ENCODE measurements around the gene XKR7. TPM values are rescaled to one million over a fixed set of nuclear protein-coding genes. Genes with fewer than 3 reads are reported as not detected.

XKR7 gene
- total and polyA plus RNA-seq, 2 donors (not counting 1 experiment from before 2014, with no cell fraction given): 0.05 to 0.12 TPM

DNA sequence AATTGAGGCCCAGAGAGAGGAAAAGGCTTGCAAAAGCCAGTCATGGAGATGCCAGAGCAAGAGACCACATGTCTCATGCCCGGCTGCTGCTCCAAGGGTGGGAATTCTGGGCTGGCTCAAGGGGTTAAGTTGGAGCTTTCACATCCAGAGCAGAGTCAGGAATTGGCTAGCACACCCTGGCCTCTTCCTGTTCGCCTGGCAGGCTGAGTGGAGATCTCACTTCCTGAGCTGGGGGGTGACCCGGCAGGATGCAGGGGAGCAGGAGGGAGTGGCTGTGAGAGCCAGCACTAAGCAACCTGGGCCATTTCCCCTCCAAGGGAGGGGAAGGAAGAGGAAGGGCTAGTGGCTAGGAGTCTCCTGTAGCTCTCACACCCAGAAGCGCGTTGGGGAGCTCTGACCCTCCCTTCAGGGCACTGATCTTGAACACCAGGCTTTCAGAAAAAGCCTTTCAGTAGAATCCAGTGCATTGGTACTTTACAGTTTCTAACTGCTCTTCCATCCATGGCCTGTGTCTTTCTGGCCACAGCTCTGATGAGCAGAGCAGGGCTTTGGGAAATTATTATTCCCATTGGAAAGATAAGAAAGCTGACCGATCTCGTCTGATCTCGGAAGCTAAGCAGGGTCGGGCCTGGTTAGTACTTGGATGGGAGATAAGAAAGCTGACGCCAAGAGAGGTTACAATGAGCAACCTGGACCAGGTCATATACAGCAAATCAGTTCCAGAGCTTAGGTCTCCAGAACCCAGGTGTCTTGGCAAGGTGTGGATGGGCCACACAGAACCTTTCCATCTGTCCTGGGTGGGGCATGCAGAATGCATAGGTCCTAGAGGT, 40.1 kb downstream of the XKR7 start:
- POLR2A ChIA-PET: no interaction called here
- Mint-ChIP-seq H3K27ac (no peak overlapping the region), H3K4me1 (no peaks in the 10 kb centered on the region), H3K9me3 (ENCODE audit: insufficient read depth) (no peaks in the 10 kb centered on the region), H3K4me3 (no peak overlapping the region), H3K27me3 (peaks cover 23% of the 10 kb centered on the region)
- intact Hi-C loops (cut with micrococcal nuclease): no loop called here
- Histone ChIP-seq H3K4me3 (ENCODE audit: control extremely low read depth in 1 of 5, extremely low read depth in 1 of 5, insufficient read depth in 1 of 5, low read depth in 2 of 5, low read length in 4 of 5) (no peak overlapping the region), H3K79me2 (ENCODE audit: control insufficient read depth, insufficient read depth, low read length) (no peaks in the 10 kb centered on the region), H3K9me3 (ENCODE audit: control extremely low read depth in 1 of 3, control insufficient read depth in 2 of 3, insufficient read depth in 1 of 3, low read length in 2 of 3) (no peaks in the 10 kb centered on the region), H4K20me1 (ENCODE audit: control insufficient read depth, insufficient read depth, low read length, poor library complexity, severe bottlenecking) (no peaks in the 10 kb centered on the region), H3K36me3 (replicated peaks in 1 of 2; ENCODE audit: control extremely low read depth in 1 of 2, control insufficient read depth in 1 of 2, extremely low read depth in 1 of 2, insufficient read depth in 2 of 2, low read length in 1 of 2) (no peaks in the 10 kb centered on the region), H3K9ac (ENCODE audit: low read length) (no peak overlapping the region), H3K27me3 (replicated peaks in 1 of 4; ENCODE audit: control extremely low read depth in 1 of 4, control insufficient read depth in 3 of 4, insufficient read depth in 4 of 4, low read length in 3 of 4) (peaks cover 0 to 8% (median 0%) of the 10 kb centered on the region in 4 experiments), H3K4me2 (replicated peaks; ENCODE audit: low read depth, low read length, poor library complexity, severe bottlenecking) (no peak overlapping the region), H3K27ac (ENCODE audit: low read length in 2 of 2) (no peak overlapping the region), H2AFZ (ENCODE audit: insufficient read depth, low read depth, low read length, poor library complexity, severe bottlenecking) (no peak overlapping the region), H3K4me1 (ENCODE audit: control insufficient read depth in 2 of 2, insufficient read depth in 2 of 2, low read length in 2 of 2) (no peaks in the 10 kb centered on the region)
- DNase-seq (no peak), ATAC-seq (ENCODE audit: low read depth) (no peak)
- no peak for TF ChIP-seq EZH2 (IDR thresholded peaks at IDR 0.05; ENCODE audit: borderline replicate concordance, insufficient read depth, low read depth, low read length, poor library complexity, severe bottlenecking)
- TF ChIP-seq, protein P1, sequence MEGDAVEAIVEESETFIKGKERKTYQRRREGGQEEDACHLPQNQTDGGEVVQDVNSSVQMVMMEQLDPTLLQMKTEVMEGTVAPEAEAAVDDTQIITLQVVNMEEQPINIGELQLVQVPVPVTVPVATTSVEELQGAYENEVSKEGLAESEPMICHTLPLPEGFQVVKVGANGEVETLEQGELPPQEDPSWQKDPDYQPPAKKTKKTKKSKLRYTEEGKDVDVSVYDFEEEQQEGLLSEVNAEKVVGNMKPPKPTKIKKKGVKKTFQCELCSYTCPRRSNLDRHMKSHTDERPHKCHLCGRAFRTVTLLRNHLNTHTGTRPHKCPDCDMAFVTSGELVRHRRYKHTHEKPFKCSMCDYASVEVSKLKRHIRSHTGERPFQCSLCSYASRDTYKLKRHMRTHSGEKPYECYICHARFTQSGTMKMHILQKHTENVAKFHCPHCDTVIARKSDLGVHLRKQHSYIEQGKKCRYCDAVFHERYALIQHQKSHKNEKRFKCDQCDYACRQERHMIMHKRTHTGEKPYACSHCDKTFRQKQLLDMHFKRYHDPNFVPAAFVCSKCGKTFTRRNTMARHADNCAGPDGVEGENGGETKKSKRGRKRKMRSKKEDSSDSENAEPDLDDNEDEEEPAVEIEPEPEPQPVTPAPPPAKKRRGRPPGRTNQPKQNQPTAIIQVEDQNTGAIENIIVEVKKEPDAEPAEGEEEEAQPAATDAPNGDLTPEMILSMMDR (IDR thresholded peaks at IDR 0.05): no peak
- CTCF ChIA-PET: interaction anchor here (0.6 to 1.5 kb wide), 3 partner anchors 22 to 30 kb away, joined by 3 to 6 read pairs (median 3); no protein-coding TSS in a partner anchor
- WGBS (ENCODE audit: insufficient coverage): 50% methylated on average over 9 of the region's 10 CpGs

DNA sequence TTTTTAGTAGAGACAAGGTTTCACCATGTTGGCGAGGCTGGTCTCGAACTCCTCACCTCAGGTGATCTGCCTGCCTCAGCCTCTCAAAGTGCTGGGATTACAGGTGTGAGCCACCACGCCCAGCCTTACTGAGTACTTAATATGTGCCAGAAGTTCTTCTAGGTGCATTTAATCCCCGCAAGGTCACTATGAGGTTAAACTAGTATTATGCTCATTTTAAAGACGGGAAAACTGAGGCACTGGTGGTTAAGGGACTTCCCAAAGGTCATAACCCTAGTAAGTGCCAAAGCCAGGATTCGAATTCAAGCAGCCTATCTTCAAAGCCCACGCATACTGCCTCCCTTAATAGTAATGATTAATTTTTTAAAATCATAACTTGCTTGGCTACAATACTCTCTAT, 41.6 kb downstream of the XKR7 start:
- Histone ChIP-seq H3K4me2 (replicated peaks; ENCODE audit: low read depth, low read length, poor library complexity, severe bottlenecking) (no peak overlapping the region), H4K20me1 (ENCODE audit: control insufficient read depth, insufficient read depth, low read length, poor library complexity, severe bottlenecking) (no peaks in the 10 kb centered on the region), H3K36me3 (replicated peaks in 1 of 2; ENCODE audit: control extremely low read depth in 1 of 2, control insufficient read depth in 1 of 2, extremely low read depth in 1 of 2, insufficient read depth in 2 of 2, low read length in 1 of 2) (no peaks in the 10 kb centered on the region), H2AFZ (ENCODE audit: insufficient read depth, low read depth, low read length, poor library complexity, severe bottlenecking) (no peak overlapping the region), H3K27me3 (replicated peaks in 1 of 4; ENCODE audit: control extremely low read depth in 1 of 4, control insufficient read depth in 3 of 4, insufficient read depth in 4 of 4, low read length in 3 of 4) (peaks cover 0 to 8% (median 0%) of the 10 kb centered on the region in 4 experiments), H3K4me3 (ENCODE audit: control extremely low read depth in 1 of 5, extremely low read depth in 1 of 5, insufficient read depth in 1 of 5, low read depth in 2 of 5, low read length in 4 of 5) (no peak overlapping the region), H3K9ac (ENCODE audit: low read length) (no peak overlapping the region), H3K4me1 (ENCODE audit: control insufficient read depth in 2 of 2, insufficient read depth in 2 of 2, low read length in 2 of 2) (no peaks in the 10 kb centered on the region), H3K27ac (ENCODE audit: low read length in 2 of 2) (no peak overlapping the region), H3K9me3 (ENCODE audit: control extremely low read depth in 1 of 3, control insufficient read depth in 2 of 3, insufficient read depth in 1 of 3, low read length in 2 of 3) (no peaks in the 10 kb centered on the region), H3K79me2 (ENCODE audit: control insufficient read depth, insufficient read depth, low read length) (no peaks in the 10 kb centered on the region)
- POLR2A ChIA-PET: no interaction called here
- DNase-seq (no peak), ATAC-seq (ENCODE audit: low read depth) (no peak)
- H3K27me3 Mint-ChIP-seq: peaks cover 26% of the 10 kb centered on the region
- intact Hi-C loops (cut with micrococcal nuclease): no loop called here
- no peaks in the 10 kb centered on the region for H3K4me1 Mint-ChIP-seq
- TF ChIP-seq EZH2 (IDR thresholded peaks at IDR 0.05; ENCODE audit: borderline replicate concordance, insufficient read depth, low read depth, low read length, poor library complexity, severe bottlenecking): no peak
- TF ChIP-seq, protein P1 (IDR thresholded peaks at IDR 0.05): no peak
- WGBS (ENCODE audit: insufficient coverage): 97% methylated on average over 5 of the region's 7 CpGs
- H3K27ac Mint-ChIP-seq: no peak overlapping the region
- H3K4me3 Mint-ChIP-seq: no peak overlapping the region
- CTCF ChIA-PET: interaction anchor here (0.7 to 1.5 kb wide), 2 partner anchors 20 to 30 kb away, joined by 4 to 6 read pairs; no protein-coding TSS in a partner anchor
- no peaks in the 10 kb centered on the region for H3K9me3 Mint-ChIP-seq (ENCODE audit: insufficient read depth)

All from B cell (primary cell).